ENCODE measurements around the gene C1QBP. TPM values are rescaled to one million over a fixed set of nuclear protein-coding genes. Genes with fewer than 3 reads are reported as not detected.
"Not testable (repeated sequence)": the region's sequence is repeated elsewhere in the genome, so short reads cannot be mapped to it uniquely, and the experiment has no call there.

The C1QBP gene
- polyA plus RNA-seq, 3 donors, result 58.7 to 136 (median 133) TPM

- WGBS, 3 donors, result 44 to 67% (median 67%) methylated on average over 5 of the region's 5 CpGs
- no peak overlapping the region for H3K27ac ChIP-seq (ENCODE audit: low read depth, low read length)
These were observed 1.1 kb downstream of the C1QBP start for GRCh38 chr17:5437721-5438317.

GRCh38 chr17:5435781-5436315 is 3.1 kb downstream of the C1QBP start:
- not testable (repeated sequence) for H3K27ac ChIP-seq (ENCODE audit: low read depth, low read length)
- 87 to 90% (median 87%) methylated on average over 9 of the region's 12 CpGs for WGBS, 3 donors

- WGBS, 3 donors, result 92 to 98% (median 92%) methylated on average over 2 of the region's 2 CpGs
- H3K27ac ChIP-seq (ENCODE audit: low read depth, low read length), result no peak overlapping the region
These were observed 4.0 kb downstream of the C1QBP start for GRCh38 chr17:5434984-5435383.

- WGBS, 3 donors, result 68 to 84% (median 80%) methylated on average over 3 of the region's 3 CpGs
- H3K27ac ChIP-seq (ENCODE audit: low read depth, low read length), result no peak overlapping the region
These were observed 6.9 kb downstream of the C1QBP start for GRCh38 chr17:5431949-5432556.

- H3K27ac ChIP-seq (ENCODE audit: low read depth, low read length), result not testable (repeated sequence)
- WGBS, 3 donors, result 81 to 86% (median 82%) methylated on average over 5 of the region's 5 CpGs
These were observed 7.7 kb downstream of the C1QBP start for GRCh38 chr17:5431234-5431633.

GRCh38 chr17:5430413-5430999 is 8.4 kb downstream of the C1QBP start:
- WGBS, 3 donors, result 89 to 96% (median 89%) methylated on average over 3 of the region's 3 CpGs
- H3K27ac ChIP-seq (ENCODE audit: low read depth, low read length), result no peak overlapping the region

- WGBS, 3 donors, result 63 to 76% (median 76%) methylated on average over 3 of the region's 3 CpGs
- H3K27ac ChIP-seq (ENCODE audit: low read depth, low read length), result no peak overlapping the region
These were observed 9.6 kb downstream of the C1QBP start for GRCh38 chr17:5429191-5429887.

GRCh38 chr17:5425826-5426225 is 13.1 kb downstream of the C1QBP start:
- no peak overlapping the region for H3K27ac ChIP-seq (ENCODE audit: low read depth, low read length)
- 79 to 93% (median 90%) methylated on average over 3 of the region's 3 CpGs for WGBS, 3 donors

GRCh38 chr17:5424909-5425308 is 14.0 kb downstream of the C1QBP start:
- H3K27ac ChIP-seq (ENCODE audit: low read depth, low read length), result no peak overlapping the region
- 78 to 89% (median 88%) methylated on average over 1 of the region's 1 CpG for WGBS, 3 donors

- no peak overlapping the region for H3K27ac ChIP-seq (ENCODE audit: low read depth, low read length)
- WGBS, 3 donors, result 89 to 98% (median 92%) methylated on average over 2 of the region's 2 CpGs
These were observed 16.4 kb downstream of the C1QBP start for GRCh38 chr17:5422505-5422904.

- 0 to 1% (median 0%) methylated on average over 41 of the region's 41 CpGs for whole genome bisulfite sequencing, 3 donors
- H3K27ac ChIP-seq (ENCODE audit: low read depth, low read length), result no peak within 1 kb of the TSS
These were observed 18.8 kb downstream of the C1QBP start, which contains the start of gene RPAIN for GRCh38 chr17:5419959-5420653. RPAIN (plus strand) TSS chr17:5420182; CDS start chr17:5420211, 29 bp downstream.

- H3K27ac ChIP-seq (ENCODE audit: low read depth, low read length), result no peak within 1 kb of the TSS
- 0 to 1% (median 1%) methylated on average over 49 of the region's 49 CpGs for WGBS, 3 donors
These were observed 19.5 kb downstream of the C1QBP start, which contains the start of gene NUP88 for GRCh38 chr17:5419356-5419958. NUP88 (minus strand) TSS chr17:5419662; CDS start chr17:5419650, 12 bp downstream.

- 0% methylated on average over 26 of the region's 26 CpGs for WGBS, 3 donors
- H3K27ac ChIP-seq (ENCODE audit: low read depth, low read length), result no peak overlapping the region
These were observed 20.0 kb downstream of the C1QBP start for GRCh38 chr17:5418858-5419355.

GRCh38 chr17:5416901-5417300 is 22.1 kb downstream of the C1QBP start:
- no peak overlapping the region for H3K27ac ChIP-seq (ENCODE audit: low read depth, low read length)
- 61 to 96% (median 86%) methylated on average over 2 of the region's 2 CpGs for WGBS, 3 donors

GRCh38 chr17:5413682-5414081 is 25.3 kb downstream of the C1QBP start:
- WGBS, 3 donors, result 63 to 84% (median 74%) methylated on average over 4 of the region's 4 CpGs
- H3K27ac ChIP-seq (ENCODE audit: low read depth, low read length), result no peak overlapping the region

- WGBS, 3 donors, result 94 to 98% (median 96%) methylated on average over 7 of the region's 7 CpGs
- no peak overlapping the region for H3K27ac ChIP-seq (ENCODE audit: low read depth, low read length)
These were observed 28.2 kb downstream of the C1QBP start for GRCh38 chr17:5410594-5411272.

- WGBS, 3 donors, result 83 to 90% (median 89%) methylated on average over 5 of the region's 5 CpGs
- H3K27ac ChIP-seq (ENCODE audit: low read depth, low read length), result no peak overlapping the region
These were observed 30.8 kb downstream of the C1QBP start for GRCh38 chr17:5408186-5408585.

All from adipose tissue (tissue), 3 donors.